ENCODE results near the gene AGBL4.

AGBL4 gene

GRCh38 chr1:49251019-49251784, 772.6 kb downstream of the AGBL4 start:
- intact Hi-C loops (cut with DNase I; ENCODE audit: low total_unique reads) = no loop called here
- peaks cover 0 to 5% (median 3%) of the 10 kb centered on the region in 3 donors for H3K9me3 ChIP-seq
- H3K4me3 ChIP-seq = no peak overlapping the region
- H3K27me3 ChIP-seq = no peaks in the 10 kb centered on the region
- H3K4me1 ChIP-seq = no peaks in the 10 kb centered on the region
- DNase-seq = no peak
- no peak for TF ChIP-seq CTCF (IDR thresholded peaks at IDR 0.05)
- no peaks in the 10 kb centered on the region for H3K36me3 ChIP-seq
- H3K27ac ChIP-seq = no peak overlapping the region

DNA sequence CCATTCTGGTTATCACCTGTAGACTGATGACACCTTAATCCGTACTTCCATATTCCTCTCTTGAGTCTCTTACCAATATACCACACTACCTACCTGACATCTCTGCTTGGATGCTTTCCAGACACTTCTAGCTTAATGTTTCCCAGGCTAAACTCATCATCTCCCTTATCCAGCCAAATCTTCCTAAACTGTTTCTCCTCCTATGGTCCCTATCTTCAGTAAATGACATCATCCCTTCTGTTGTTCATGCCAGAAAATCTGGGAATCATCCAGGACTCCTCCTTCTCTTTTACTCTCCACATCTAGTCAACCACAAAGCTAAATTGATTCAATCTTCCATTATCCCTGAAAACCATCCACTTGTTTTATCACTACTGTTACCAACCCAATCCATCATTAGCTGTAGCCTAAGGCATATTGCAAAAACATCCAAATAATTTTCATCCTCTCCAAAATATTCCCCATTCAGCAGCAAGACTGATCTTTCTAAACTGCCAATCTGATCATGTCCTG, 783.0 kb downstream of the AGBL4 start:
- no peak for DNase-seq
- Histone ChIP-seq H3K9me3 (no peaks in the 10 kb centered on the region), H3K27me3 (no peaks in the 10 kb centered on the region), H3K4me1 (no peaks in the 10 kb centered on the region), H3K27ac (no peak overlapping the region), H3K4me3 (no peak overlapping the region), H3K36me3 (no peaks in the 10 kb centered on the region)
- intact Hi-C loops (cut with DNase I; ENCODE audit: low total_unique reads) = no loop called here
- no peak for TF ChIP-seq CTCF (IDR thresholded peaks at IDR 0.05)

DNA sequence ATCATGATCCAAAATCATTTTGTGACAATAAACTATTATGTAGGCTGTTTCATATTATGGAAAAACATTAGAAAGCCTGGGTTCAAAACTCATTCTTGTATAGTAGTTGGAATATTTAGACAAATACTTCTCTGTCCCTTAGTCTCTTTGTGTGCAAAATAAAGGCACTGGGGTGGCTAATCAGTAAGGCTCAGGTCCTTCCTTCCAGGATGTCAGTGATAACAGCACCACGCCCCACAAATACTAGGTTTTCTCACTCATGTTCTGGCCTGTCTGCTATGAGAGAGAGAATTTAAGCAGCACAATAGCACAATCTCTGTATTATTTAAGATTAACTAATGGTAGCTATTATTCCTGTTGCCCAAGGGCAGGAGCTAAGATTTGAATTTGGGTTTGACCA, 788.8 kb downstream of the AGBL4 start:
- TF ChIP-seq CTCF (IDR thresholded peaks at IDR 0.05) = no peak
- H3K27ac ChIP-seq = no peak overlapping the region
- H3K36me3 ChIP-seq = no peaks in the 10 kb centered on the region
- DNase-seq = no peak
- H3K9me3 ChIP-seq = no peaks in the 10 kb centered on the region
- no peak overlapping the region for H3K4me3 ChIP-seq
- no peaks in the 10 kb centered on the region for H3K4me1 ChIP-seq
- intact Hi-C loops (cut with DNase I; ENCODE audit: low total_unique reads) = no loop called here
- no peaks in the 10 kb centered on the region for H3K27me3 ChIP-seq

DNA sequence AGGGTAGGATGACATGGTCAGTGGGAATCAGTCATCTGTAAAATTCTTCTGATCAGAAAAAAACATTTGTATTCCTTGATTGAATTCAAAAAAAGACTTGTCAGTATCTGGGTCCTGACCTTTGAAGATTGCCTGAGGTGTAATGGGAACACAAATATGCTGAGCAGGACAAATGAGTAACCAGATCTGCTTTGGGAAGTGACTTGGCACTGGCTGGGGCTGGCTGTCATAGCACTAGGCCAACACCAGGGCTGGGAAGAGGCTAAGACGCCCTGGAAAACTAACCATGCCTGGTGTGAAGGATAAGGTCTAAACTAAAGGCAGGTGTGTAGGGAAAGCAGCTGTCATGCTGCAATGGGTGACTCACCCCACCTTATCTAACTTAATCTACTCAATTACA, 794.2 kb downstream of the AGBL4 start:
- no peaks in the 10 kb centered on the region for H3K36me3 ChIP-seq
- TF ChIP-seq CTCF (IDR thresholded peaks at IDR 0.05) = no peak
- H3K4me1 ChIP-seq = no peaks in the 10 kb centered on the region
- H3K4me3 ChIP-seq = no peak overlapping the region
- no peaks in the 10 kb centered on the region for H3K9me3 ChIP-seq
- no peak for DNase-seq
- intact Hi-C loops (cut with DNase I; ENCODE audit: low total_unique reads) = no loop called here
- no peaks in the 10 kb centered on the region for H3K27me3 ChIP-seq
- H3K27ac ChIP-seq = no peak overlapping the region

GRCh38 chr1:49226758-49227157, 797.0 kb downstream of the AGBL4 start:
- no peak overlapping the region for H3K27ac ChIP-seq
- no peak overlapping the region for H3K4me3 ChIP-seq
- intact Hi-C loops (cut with DNase I; ENCODE audit: low total_unique reads) = no loop called here
- no peak for DNase-seq
- no peaks in the 10 kb centered on the region for H3K27me3 ChIP-seq
- H3K4me1 ChIP-seq = no peaks in the 10 kb centered on the region
- H3K9me3 ChIP-seq = no peaks in the 10 kb centered on the region
- no peak for TF ChIP-seq CTCF (IDR thresholded peaks at IDR 0.05)
- no peaks in the 10 kb centered on the region for H3K36me3 ChIP-seq
